HAP-1 (cell line): ENCODE results near the gene TMPO.
"Not testable (repeated sequence)": the region's sequence is repeated elsewhere in the genome, so short reads cannot be mapped to it uniquely, and the experiment has no call there.

Experiments
- DNase-seq, 2 experiments: peaks; one replicate each; pipeline ENCODE4 v3.0.0-alpha.2; 2016 to 2020; ENCODE audit warnings: low spot score in 2 of 2
- H3K27me3 ChIP-seq: fragments of 250-450 bp; sonication (Bioruptor Pico); 2 replicates; pipeline ENCODE4 v1.5.1; 2020; ENCODE audit warnings: low read depth, mild to moderate bottlenecking, moderate library complexity
- H3K36me3 ChIP-seq: fragments of 250-450 bp; sonication (Bioruptor Pico); replicated peaks from 2 replicates; pipeline ENCODE4 v1.5.1; 2020; ENCODE audit warnings: mild to moderate bottlenecking
- H3K4me1 ChIP-seq: fragments of 250-450 bp; sonication (Bioruptor Pico); 2 replicates; pipeline ENCODE4 v1.5.1; 2020; ENCODE audit warnings: mild to moderate bottlenecking
- H3K4me3 ChIP-seq: fragments of 250-450 bp; sonication (Bioruptor Pico); 2 replicates; pipeline ENCODE4 v1.5.1; 2020; ENCODE audit warnings: mild to moderate bottlenecking, moderate library complexity
- H3K9me3 ChIP-seq: fragments of 250-450 bp; sonication (Bioruptor Pico); 2 replicates; pipeline ENCODE4 v1.5.1; 2020; ENCODE audit warnings: mild to moderate bottlenecking, moderate library complexity
- in situ Hi-C: fragments of 300-500 bp; cut with MboI; formaldehyde crosslinking; loops from 3 replicates; pipeline ENCODE4 v1.14.3; 2020; ENCODE audit warnings: low sequenced_read_pairs, inconsistent platforms, mixed read lengths

Gene TMPO

GRCh38 chr12:98490501-98491453, 24.6 kb upstream of the TMPO start:
- no peak overlapping the region; the same call in 1 of the 2 replicates for H3K4me3 ChIP-seq
- no peaks in the 10 kb centered on the region for H3K9me3 ChIP-seq
- peak; percentile 93 for DNase-seq
- H3K36me3 ChIP-seq, result no peaks in the 10 kb centered on the region
- no peaks in the 10 kb centered on the region for H3K27me3 ChIP-seq
- peaks cover 10% of the 10 kb centered on the region for H3K4me1 ChIP-seq
- in situ Hi-C loops, result no loop called here

DNA sequence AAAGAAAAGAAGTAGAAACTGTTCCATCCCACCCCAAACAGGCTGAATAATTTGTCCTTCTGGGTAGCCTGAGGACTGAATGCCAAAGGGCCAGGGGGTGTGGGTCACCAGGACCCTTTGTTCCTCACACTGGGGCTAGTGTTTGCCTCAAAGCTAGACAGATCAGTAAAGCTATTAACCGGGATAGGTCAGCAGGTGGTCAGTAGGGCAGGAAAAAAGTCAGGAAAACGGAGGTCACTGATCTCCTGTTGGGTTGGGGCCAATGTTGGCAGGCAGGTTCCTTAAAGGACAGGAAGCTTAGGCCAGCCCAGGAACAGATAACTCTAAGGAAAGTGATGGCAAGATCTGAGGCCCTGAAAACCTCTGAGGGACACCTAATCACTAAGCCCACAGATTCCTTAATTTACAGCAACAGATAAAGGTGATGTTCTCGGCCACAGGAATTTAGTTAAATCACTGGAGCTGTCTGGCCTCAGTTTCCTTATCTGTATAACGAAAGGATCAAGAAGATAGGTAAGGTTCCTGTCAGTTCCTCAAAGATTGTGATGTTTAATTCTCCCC, 22.7 kb upstream of the TMPO start:
- Histone ChIP-seq H3K4me1 (peaks cover 10% of the 10 kb centered on the region), H3K4me3 (no peak overlapping the region), H3K27me3 (no peaks in the 10 kb centered on the region), H3K36me3 (no peaks in the 10 kb centered on the region), H3K9me3 (no peaks in the 10 kb centered on the region)
- no peak for DNase-seq
- in situ Hi-C loops, result no loop called here

DNA sequence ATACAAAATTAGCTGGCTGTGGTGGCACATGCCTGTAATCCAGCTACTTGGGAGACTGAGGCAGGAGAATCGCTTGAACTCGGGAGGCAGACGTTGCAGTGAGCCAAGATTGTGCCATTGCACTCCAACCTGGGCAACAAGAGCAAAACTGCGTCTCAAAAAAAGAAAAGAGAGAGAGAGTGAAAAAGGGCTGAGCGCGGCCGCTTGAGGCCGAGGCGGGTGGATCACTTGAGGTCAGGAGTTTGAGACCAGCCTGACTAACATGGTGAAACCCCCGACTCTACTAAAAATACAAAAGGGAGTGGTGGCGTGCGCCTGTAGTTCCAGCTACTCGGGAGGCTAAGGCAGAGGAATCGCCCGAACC, 14.1 kb upstream of the TMPO start:
- H3K27me3 ChIP-seq, H3K4me1 ChIP-seq, in situ Hi-C loops, DNase-seq, H3K9me3 ChIP-seq, H3K4me3 ChIP-seq, H3K36me3 ChIP-seq: not testable (repeated sequence)

DNA sequence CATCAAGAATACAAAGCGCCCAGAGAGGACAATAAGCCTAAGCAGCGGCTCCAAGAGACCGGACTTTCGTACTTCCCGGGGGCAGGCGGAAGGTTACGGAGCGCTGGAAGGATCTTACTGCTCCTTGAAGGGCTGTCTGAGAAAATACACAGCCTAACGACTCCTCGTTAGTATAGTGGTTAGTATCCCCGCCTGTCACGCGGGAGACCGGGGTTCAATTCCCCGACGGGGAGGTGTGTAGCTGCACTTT, 12.1 kb upstream of the TMPO start:
- H3K4me3 ChIP-seq, result peak overlapping the region; percentile 55
- no peaks in the 10 kb centered on the region for H3K9me3 ChIP-seq
- H3K27me3 ChIP-seq, result no peaks in the 10 kb centered on the region
- H3K4me1 ChIP-seq, result no peaks in the 10 kb centered on the region
- in situ Hi-C loops, result no loop called here
- H3K36me3 ChIP-seq, result no peaks in the 10 kb centered on the region
- peak; percentile 83 to 93 for DNase-seq

GRCh38 chr12:98503592-98504367, 11.6 kb upstream of the TMPO start:
- Histone ChIP-seq H3K27me3 (no peaks in the 10 kb centered on the region), H3K4me3 (peak overlapping the region; percentile 55), H3K9me3 (no peaks in the 10 kb centered on the region), H3K4me1 (peaks cover 2% of the 10 kb centered on the region), H3K36me3 (no peaks in the 10 kb centered on the region)
- peak; percentile 88 to 96 for DNase-seq
- in situ Hi-C loops, result no loop called here

DNA sequence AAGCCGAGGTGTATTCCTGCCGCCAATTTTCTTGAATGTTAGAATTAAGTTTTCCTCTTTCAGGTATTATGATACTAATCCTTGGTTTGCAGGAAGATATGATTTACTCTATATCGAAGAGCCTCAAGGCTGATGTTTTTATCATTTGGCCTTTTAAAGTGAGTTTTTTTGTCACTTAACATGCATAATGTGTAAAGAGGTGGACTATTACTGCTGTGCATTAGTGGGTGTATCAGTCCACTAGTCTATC, 11.1 kb upstream of the TMPO start:
- Histone ChIP-seq H3K9me3 (no peaks in the 10 kb centered on the region), H3K4me1 (peaks cover 7% of the 10 kb centered on the region), H3K4me3 (peak overlapping the region; percentile 55), H3K36me3 (no peaks in the 10 kb centered on the region), H3K27me3 (no peaks in the 10 kb centered on the region)
- no peak for DNase-seq
- in situ Hi-C loops, result no loop called here

DNA sequence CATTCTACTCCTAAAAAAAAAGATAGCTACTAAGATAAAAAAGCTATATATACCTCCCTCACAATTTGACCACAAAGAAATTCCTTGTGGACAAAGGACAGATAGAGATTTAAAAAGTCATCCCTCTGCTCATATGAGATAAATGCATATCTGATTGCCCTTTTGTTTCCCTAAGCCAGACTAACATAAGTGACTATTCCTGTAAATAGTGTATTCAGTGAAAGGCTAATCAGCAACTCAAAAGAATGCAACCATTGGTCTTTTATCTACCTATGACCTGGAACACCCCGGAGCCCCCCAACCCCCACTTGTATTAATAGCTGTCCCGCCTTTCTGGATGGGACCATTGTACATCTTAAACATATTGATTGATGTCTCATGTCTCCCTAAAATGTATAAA, 6.3 kb upstream of the TMPO start:
- H3K27me3 ChIP-seq, result no peaks in the 10 kb centered on the region
- no peak overlapping the region for H3K4me3 ChIP-seq
- peaks cover 27% of the 10 kb centered on the region for H3K4me1 ChIP-seq
- no peaks in the 10 kb centered on the region for H3K36me3 ChIP-seq
- in situ Hi-C loops, result no loop called here
- H3K9me3 ChIP-seq, result no peaks in the 10 kb centered on the region
- peak; percentile 63 to 71 for DNase-seq

- not testable (repeated sequence) for H3K4me3 ChIP-seq
Measured at GRCh38 chr12:98511806-98512205, 3.6 kb upstream of the TMPO start.

GRCh38 chr12:98513379-98514322, 1.7 kb upstream of the TMPO start:
- peaks cover 29% of the 10 kb centered on the region for H3K4me1 ChIP-seq
- H3K27me3 ChIP-seq, result no peaks in the 10 kb centered on the region
- H3K9me3 ChIP-seq, result no peaks in the 10 kb centered on the region
- in situ Hi-C loops, result no loop called here
- peak overlapping the region; percentile 89 for H3K4me3 ChIP-seq
- peaks cover 21% of the 10 kb centered on the region for H3K36me3 ChIP-seq
- no peak for DNase-seq

More at GRCh38 chr12:98511806-98512205, 3.6 kb upstream of the TMPO start:
- Histone ChIP-seq H3K36me3 (peaks cover 13% of the 10 kb centered on the region), H3K4me1 (peaks cover 30% of the 10 kb centered on the region)
- H3K9me3 ChIP-seq, H3K27me3 ChIP-seq, in situ Hi-C loops, DNase-seq: not testable (repeated sequence)

DNA sequence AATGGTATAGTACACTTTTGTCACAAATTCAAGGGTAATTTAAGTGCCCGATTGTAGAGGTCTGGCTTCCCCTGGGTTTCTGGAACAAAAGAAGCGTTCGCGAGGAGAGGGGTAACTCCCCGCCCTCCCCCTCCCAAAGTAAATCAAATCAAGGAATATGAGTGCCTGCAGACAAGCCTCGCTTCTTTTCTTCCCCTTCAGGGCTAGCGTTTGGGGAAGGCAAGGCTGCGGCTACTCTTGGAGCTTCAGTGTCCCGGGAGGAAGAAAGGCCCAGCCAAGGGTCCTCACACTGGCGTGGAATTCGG, 456 bp upstream of the TMPO start:
- no peaks in the 10 kb centered on the region for H3K27me3 ChIP-seq
- in situ Hi-C loops, result no loop called here
- peaks cover 21% of the 10 kb centered on the region for H3K36me3 ChIP-seq
- H3K4me3 ChIP-seq, result peak overlapping the region; percentile 89
- H3K9me3 ChIP-seq, result no peaks in the 10 kb centered on the region
- DNase-seq, result no peak
- peaks cover 25% of the 10 kb centered on the region for H3K4me1 ChIP-seq

DNA sequence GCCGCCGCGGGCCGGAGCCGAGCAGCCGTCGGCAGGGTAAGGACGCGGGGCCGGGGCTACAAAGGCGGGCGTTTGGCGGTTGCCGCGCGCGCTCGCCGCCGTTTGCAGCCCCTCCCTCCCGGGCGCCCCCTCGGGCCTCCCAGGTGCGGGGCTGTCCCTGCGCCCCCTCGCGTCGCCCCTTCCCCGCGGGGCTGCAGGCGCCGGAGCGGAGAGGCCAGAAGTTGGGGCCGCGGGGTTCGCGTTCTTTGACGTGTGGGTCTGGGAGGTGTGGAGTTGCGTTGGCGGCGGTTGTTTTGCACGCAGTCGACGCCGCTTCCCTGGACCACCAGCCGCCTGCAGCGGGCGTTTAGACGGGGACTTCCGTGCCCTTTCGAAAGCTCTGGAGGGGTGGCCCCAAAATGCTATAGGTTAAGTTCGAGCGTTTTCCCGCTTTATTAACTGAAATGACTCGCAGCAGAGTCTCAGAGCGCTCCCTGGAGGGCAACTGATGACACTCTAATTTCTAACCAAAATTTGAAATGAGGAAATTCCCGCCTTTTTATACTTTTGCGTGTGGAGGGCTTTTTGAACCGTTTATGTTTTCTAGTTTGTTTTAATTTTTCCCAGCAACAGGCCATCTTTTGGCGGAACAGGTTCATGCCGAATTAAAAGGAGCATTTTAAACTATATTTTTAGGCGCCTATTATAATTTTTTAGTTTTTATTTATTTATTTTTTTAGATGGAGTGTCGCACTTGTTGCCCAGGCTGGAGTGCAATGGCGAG, 902 bp downstream of the TMPO start:
- in situ Hi-C loops, result no loop called here
- Histone ChIP-seq H3K9me3 (no peaks in the 10 kb centered on the region), H3K4me1 (peaks cover 29% of the 10 kb centered on the region), H3K4me3 (peak overlapping the region; percentile 89), H3K36me3 (peaks cover 21% of the 10 kb centered on the region), H3K27me3 (no peaks in the 10 kb centered on the region)
- peak; percentile 89 to 90 for DNase-seq

GRCh38 chr12:98519257-98519907, 4.0 kb downstream of the TMPO start:
- H3K4me3 ChIP-seq, result peak overlapping the region; percentile 89
- no peaks in the 10 kb centered on the region for H3K27me3 ChIP-seq
- no peaks in the 10 kb centered on the region for H3K9me3 ChIP-seq
- peaks cover 40% of the 10 kb centered on the region for H3K36me3 ChIP-seq
- peak in 1 of 2 experiments; percentile 20 for DNase-seq
- in situ Hi-C loops, result no loop called here
- peaks cover 12% of the 10 kb centered on the region for H3K4me1 ChIP-seq

DNA sequence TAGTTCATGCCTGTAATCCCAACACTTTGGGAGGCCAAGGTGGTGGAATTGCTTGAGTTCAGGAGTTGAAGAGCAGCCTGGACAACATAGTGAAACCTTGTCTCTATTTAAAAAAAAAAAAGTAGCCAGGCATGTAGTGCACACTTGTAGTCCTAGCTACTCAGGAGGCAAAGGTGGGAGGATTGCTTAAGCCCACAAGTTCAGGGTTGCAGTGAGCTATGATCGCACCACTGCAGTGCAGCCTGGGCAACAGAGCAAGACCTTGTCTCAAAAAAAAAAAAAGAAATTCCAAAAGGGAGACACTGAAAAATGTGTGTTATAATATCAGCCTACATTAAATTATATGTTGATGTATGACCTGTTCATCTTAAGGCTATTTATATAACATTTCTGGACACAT, 14.7 kb downstream of the TMPO start:
- no peaks in the 10 kb centered on the region for H3K9me3 ChIP-seq
- no peak overlapping the region for H3K4me3 ChIP-seq
- no peaks in the 10 kb centered on the region for H3K27me3 ChIP-seq
- H3K4me1 ChIP-seq, result no peaks in the 10 kb centered on the region
- H3K36me3 ChIP-seq, result peaks cover 88% of the 10 kb centered on the region
- no peak for DNase-seq
- in situ Hi-C loops, result no loop called here
